GM10847 (cell line): ENCODE measurements around the gene CLEC4F.

Source experiments
- POLR2A ChIP-seq: IDR thresholded peaks from 2 replicates; pipeline ENCODE4 v1.6.1; 2011; ENCODE audit not compliant: insufficient read length; ENCODE audit errors: extremely low read depth

Gene CLEC4F

GRCh38 chr2:70820499-70820898 lies at the start of gene CLEC4F:
Gene CLEC4F, minus strand, starts transcription at chr2:70820599. Its CDS starts 76 bp downstream, at chr2:70820523.
- TF ChIP-seq POLR2A = no peak

- no peak for TF ChIP-seq POLR2A
Observed at GRCh38 chr2:70868970-70869369, 48.6 kb upstream of the CLEC4F start.

- no peak for TF ChIP-seq POLR2A
Observed at GRCh38 chr2:70861777-70862625, 41.6 kb upstream of the CLEC4F start.

GRCh38 chr2:70855667-70856066 lies 35.3 kb upstream of the CLEC4F start:
- TF ChIP-seq POLR2A = no peak

GRCh38 chr2:70854411-70854810 lies 34.0 kb upstream of the CLEC4F start:
- no peak for TF ChIP-seq POLR2A

GRCh38 chr2:70852824-70853223 lies 32.4 kb upstream of the CLEC4F start:
- no peak for TF ChIP-seq POLR2A

GRCh38 chr2:70851704-70852103 lies 31.3 kb upstream of the CLEC4F start:
- TF ChIP-seq POLR2A = no peak

- TF ChIP-seq POLR2A = no peak
Observed at GRCh38 chr2:70850925-70851324, 30.5 kb upstream of the CLEC4F start.

GRCh38 chr2:70842401-70842800 lies 22.0 kb upstream of the CLEC4F start:
- TF ChIP-seq POLR2A = no peak

GRCh38 chr2:70837980-70838925 lies 17.9 kb upstream of the CLEC4F start:
- no peak for TF ChIP-seq POLR2A

GRCh38 chr2:70835643-70836042 lies 15.2 kb upstream of the CLEC4F start, which contains the start of gene CD207:
Gene CD207, minus strand, starts transcription at chr2:70835816. Its CDS starts 40 bp downstream, at chr2:70835776.
- TF ChIP-seq POLR2A = no peak

GRCh38 chr2:70834881-70835280 lies 14.5 kb upstream of the CLEC4F start:
- TF ChIP-seq POLR2A = no peak

GRCh38 chr2:70834106-70834505 lies 13.7 kb upstream of the CLEC4F start:
- no peak for TF ChIP-seq POLR2A

- no peak for TF ChIP-seq POLR2A
Observed at GRCh38 chr2:70833246-70833645, 12.8 kb upstream of the CLEC4F start.

GRCh38 chr2:70832386-70832785 lies 12.0 kb upstream of the CLEC4F start:
- TF ChIP-seq POLR2A = no peak

GRCh38 chr2:70831861-70832260 lies 11.5 kb upstream of the CLEC4F start:
- TF ChIP-seq POLR2A = no peak

GRCh38 chr2:70830366-70830765 lies 10.0 kb upstream of the CLEC4F start:
- TF ChIP-seq POLR2A = no peak
